Measurements from ENCODE around the gene LTBP3. TPM values are rescaled to one million over a fixed set of nuclear protein-coding genes. Genes with fewer than 3 reads are reported as not detected.

The LTBP3 gene
- total RNA-seq, 1 experiment from 2014 or later: 166 TPM

- TSS peak; percentile 29 for BruUV-seq (replicated peaks)
- intact Hi-C loops (cut with micrococcal nuclease; ENCODE audit: unreplicated experiment): no loop called here
- peaks cover 76% of the 10 kb centered on the region for H3K36me3 Mint-ChIP-seq (ENCODE audit: insufficient read depth, unreplicated experiment)
These were observed 6.4 kb downstream of the LTBP3 start for GRCh38 chr11:65551572-65552387.

GRCh38 chr11:65549096-65549495, 9.1 kb downstream of the LTBP3 start:
- intact Hi-C loops (cut with micrococcal nuclease; ENCODE audit: unreplicated experiment): no loop called here
- Mint-ChIP-seq H3K9me3 (ENCODE audit: low read depth, unreplicated experiment) (no peaks in the 10 kb centered on the region), H3K4me1 (ENCODE audit: low read depth, unreplicated experiment) (peaks cover 36% of the 10 kb centered on the region), H3K27ac (ENCODE audit: unreplicated experiment) (no peak overlapping the region), H3K27me3 (ENCODE audit: unreplicated experiment) (no peaks in the 10 kb centered on the region), H3K36me3 (ENCODE audit: insufficient read depth, unreplicated experiment) (peaks cover 71% of the 10 kb centered on the region), H3K4me3 (ENCODE audit: low read depth, unreplicated experiment) (no peak overlapping the region)
- CTCF ChIA-PET: interaction anchor here (1.0 kb wide), 1 partner anchor 44 kb away, joined by 4 read pairs; no protein-coding TSS in a partner anchor
- BruUV-seq (replicated peaks): no TSS peak
- no peak for DNase-seq
- no peak for TF ChIP-seq CTCF (IDR thresholded peaks at IDR 0.05; ENCODE audit: unreplicated experiment)

More at GRCh38 chr11:65551572-65552387, 6.4 kb downstream of the LTBP3 start:
- H3K4me1 Mint-ChIP-seq (ENCODE audit: low read depth, unreplicated experiment): peaks cover 45% of the 10 kb centered on the region
- H3K9me3 Mint-ChIP-seq (ENCODE audit: low read depth, unreplicated experiment): no peaks in the 10 kb centered on the region
- H3K27ac Mint-ChIP-seq (ENCODE audit: unreplicated experiment): peak overlapping the region; percentile 11
- CTCF ChIA-PET: interaction anchor here (0.6 to 1.3 kb wide), 3 partner anchors 11 to 23 kb away, joined by 3 to 4 read pairs (median 3); partner anchors contain the start of gene FAM89B
- peak; percentile 82 for DNase-seq
- no peaks in the 10 kb centered on the region for H3K27me3 Mint-ChIP-seq (ENCODE audit: unreplicated experiment)
- H3K4me3 Mint-ChIP-seq (ENCODE audit: low read depth, unreplicated experiment): peak overlapping the region; percentile 13
- peak; percentile 41 for TF ChIP-seq CTCF (IDR thresholded peaks at IDR 0.05; ENCODE audit: unreplicated experiment)

- BruUV-seq (replicated peaks): no TSS peak
- Mint-ChIP-seq H3K4me3 (ENCODE audit: low read depth, unreplicated experiment) (peak overlapping the region; percentile 23), H3K4me1 (ENCODE audit: low read depth, unreplicated experiment) (peaks cover 36% of the 10 kb centered on the region), H3K27me3 (ENCODE audit: unreplicated experiment) (no peaks in the 10 kb centered on the region), H3K36me3 (ENCODE audit: insufficient read depth, unreplicated experiment) (peaks cover 73% of the 10 kb centered on the region), H3K9me3 (ENCODE audit: low read depth, unreplicated experiment) (no peaks in the 10 kb centered on the region), H3K27ac (ENCODE audit: unreplicated experiment) (no peak overlapping the region)
- CTCF ChIA-PET: interaction anchor here (1.0 kb wide), 1 partner anchor 45 kb away, joined by 4 read pairs; no protein-coding TSS in a partner anchor
- no peak for DNase-seq
- intact Hi-C loops (cut with micrococcal nuclease; ENCODE audit: unreplicated experiment): no loop called here
- TF ChIP-seq CTCF (IDR thresholded peaks at IDR 0.05; ENCODE audit: unreplicated experiment): no peak
These were observed 9.8 kb downstream of the LTBP3 start for GRCh38 chr11:65548395-65548794.

GRCh38 chr11:65547446-65548125, 10.6 kb downstream of the LTBP3 start:
- Mint-ChIP-seq H3K27ac (ENCODE audit: unreplicated experiment) (no peak overlapping the region), H3K4me1 (ENCODE audit: low read depth, unreplicated experiment) (peaks cover 38% of the 10 kb centered on the region), H3K9me3 (ENCODE audit: low read depth, unreplicated experiment) (no peaks in the 10 kb centered on the region), H3K27me3 (ENCODE audit: unreplicated experiment) (no peaks in the 10 kb centered on the region), H3K36me3 (ENCODE audit: insufficient read depth, unreplicated experiment) (peaks cover 78% of the 10 kb centered on the region), H3K4me3 (ENCODE audit: low read depth, unreplicated experiment) (peak overlapping the region; percentile 23)
- intact Hi-C loops (cut with micrococcal nuclease; ENCODE audit: unreplicated experiment): no loop called here
- DNase-seq: no peak
- no peak for TF ChIP-seq CTCF (IDR thresholded peaks at IDR 0.05; ENCODE audit: unreplicated experiment)
- CTCF ChIA-PET: no interaction called here
- no TSS peak for BruUV-seq (replicated peaks)
